T1000 (cell line): ENCODE results near the gene PRPS1.
A peak's percentile ranks its signal among the peaks of the same experiment; 100 is the strongest.
"Not testable (repeated sequence)": the region's sequence is repeated elsewhere in the genome, so short reads cannot be mapped to it uniquely, and the experiment has no call there.

Source experiments
- DNase-seq: peaks from one replicate; lab custom pipeline; 2025; ENCODE audit warnings: mixed read lengths; lab: John Stamatoyannopoulos, UW

Gene PRPS1

DNA sequence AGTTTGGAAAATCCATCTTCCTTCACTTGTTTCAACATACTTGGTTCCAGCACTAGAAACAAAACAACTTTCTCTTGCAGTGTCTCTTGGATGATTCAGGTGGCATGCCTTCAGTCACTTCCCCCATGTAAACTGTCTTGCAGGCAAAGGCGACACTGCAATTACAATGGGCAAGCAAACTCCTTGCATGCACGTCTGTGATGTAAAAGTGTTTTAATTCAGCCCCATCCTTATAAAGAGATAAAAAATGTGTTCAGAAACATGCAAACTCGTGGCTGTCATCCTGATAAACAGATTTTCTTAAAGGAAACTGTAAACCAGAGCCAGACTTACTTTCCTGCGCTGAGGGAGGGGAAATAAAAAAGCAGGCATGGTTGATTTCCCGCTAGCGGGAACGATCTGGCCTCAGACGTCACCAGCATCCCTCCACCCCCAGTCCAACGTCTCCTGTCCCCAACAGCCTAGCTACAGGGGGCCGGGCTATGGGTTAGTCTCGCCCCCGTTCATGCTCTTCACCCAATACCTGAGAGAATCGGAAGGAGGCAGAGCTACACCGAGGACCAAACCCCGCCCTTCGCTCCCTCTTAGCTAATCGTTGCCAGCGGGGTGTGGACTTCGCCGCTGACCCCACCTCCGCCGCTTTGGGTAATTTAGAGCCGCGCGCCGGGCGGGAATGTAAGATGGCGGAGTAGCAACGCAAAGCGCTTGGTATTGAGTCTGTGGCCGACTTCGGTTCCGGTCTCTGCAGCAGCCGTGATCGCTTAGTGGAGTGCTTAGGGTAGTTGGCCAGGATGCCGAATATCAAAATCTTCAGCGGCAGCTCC is at the start of gene PRPS1:
Gene PRPS1, plus strand, starts transcription at position 673 of the 824 bp plus-strand sequence. Its CDS starts 119 bp downstream, at position 792.
- DNase-seq: peak; percentile 75

GRCh38 chrX:107579956-107580355 is 48.4 kb upstream of the PRPS1 start:
- DNase-seq: no peak

DNA sequence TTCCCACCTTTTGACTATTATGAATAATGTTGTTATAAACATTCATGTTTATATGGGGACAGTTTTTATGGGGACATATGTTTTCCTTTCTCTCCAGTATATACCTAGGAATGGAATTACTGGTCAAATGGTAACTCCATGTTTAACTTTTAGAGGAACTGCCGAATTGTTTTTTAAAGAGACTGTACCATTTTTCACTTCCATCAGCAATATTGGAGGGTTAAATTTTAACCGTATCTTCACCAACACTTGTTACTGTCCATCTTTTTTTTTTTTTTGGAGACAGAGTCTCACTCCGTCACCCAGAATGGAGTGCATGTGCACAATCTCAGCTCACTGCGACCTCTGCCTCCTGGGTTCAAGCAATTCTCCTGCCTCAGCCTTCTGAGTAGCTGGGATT is 46.4 kb upstream of the PRPS1 start:
- DNase-seq: no peak

DNA sequence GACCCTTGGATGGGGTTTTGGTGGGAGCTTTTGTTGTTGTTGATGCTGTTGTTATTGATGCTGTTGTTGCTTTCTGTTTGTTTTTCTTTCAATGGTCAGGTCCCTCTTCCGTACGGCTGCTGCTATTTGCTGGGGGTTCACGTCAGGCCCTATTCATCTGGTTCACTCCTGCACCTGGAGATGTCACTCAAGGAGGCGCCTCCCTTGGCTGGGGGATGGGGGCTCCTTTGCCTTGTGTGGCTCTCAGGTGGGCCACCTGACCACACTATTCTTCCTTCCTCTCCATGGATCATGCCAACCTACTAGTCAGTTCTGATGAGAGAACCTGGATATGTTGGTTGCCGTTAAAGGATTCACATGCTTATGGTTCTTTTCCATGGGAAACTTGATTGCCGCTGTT is 39.1 kb upstream of the PRPS1 start:
- DNase-seq: no peak

DNA sequence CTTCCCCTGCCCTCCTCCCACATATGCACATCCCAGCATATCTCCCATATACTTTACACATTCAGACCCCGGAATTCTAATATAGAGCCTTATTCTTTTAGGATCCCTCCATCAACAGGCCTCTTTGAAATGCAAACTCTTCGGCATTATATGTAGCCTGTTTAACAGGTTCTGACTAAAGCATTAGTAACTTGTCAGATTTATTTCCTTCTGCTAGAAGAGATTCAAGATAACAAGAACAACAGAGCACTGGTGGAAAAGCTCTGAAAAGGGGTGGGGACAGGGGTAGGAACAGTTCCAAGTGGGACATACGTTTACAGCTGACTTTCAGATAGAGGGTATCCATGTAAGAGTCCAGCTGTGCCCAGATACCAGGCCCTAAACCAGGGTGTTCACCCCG is 31.7 kb upstream of the PRPS1 start:
- no peak for DNase-seq

DNA sequence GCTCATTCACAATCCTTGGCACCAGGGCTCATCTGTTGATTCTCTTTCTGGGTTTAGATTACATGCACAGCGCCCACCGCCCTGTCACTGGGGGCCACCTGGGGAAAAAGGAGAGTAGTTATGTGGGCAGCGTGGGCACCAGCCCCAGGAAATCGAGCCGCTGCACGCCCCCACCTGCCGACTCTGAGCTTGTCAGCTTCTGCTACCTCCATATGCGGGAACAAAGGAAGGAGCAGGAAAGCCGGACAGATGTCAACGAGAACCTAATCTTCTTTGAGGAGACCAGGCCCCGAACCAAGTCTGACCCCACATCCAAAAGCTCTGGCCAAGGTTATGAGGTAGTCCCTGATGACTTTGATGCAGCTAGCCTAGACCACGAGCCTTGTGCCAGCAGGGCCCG is 31.0 kb upstream of the PRPS1 start:
- DNase-seq: no peak

DNA sequence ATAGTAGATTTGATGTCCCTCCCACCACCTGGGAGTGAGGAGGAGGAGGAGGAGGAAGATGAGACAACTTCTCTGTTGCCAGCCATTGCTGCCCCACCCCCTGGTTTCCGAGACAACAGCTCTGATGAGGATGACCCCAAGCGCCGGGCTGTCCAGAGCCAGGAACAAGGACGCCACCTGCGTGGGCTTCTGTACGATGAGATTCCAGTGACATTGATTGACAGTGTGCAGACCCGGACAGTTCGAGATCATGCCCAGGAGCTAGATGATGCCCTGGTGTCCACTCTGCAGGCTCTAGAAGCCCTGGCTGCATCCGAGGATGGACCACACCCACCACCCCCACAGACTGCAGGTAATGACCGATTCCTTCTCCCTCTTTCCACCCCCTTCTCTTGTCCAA is 30.5 kb upstream of the PRPS1 start:
- no peak for DNase-seq

DNA sequence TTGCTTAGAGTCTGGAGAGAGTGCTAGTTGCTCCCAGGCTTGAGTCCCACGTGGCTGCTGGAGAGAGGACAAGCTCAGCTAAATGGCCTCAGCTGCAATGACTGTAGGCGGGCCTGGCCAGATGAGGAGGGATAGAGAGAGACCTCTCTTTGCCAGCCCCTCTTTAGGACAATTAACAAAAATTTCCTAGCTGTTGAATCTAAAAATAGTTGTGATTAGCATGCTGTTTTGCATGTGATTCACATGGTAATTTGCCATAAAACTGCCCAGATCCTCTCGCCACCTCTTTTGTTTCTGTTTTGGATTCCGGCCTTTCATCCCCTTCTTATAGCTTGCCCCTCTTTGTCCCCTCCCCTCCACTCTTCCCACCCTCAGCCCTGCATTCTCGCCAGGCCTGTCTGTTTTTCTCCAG is 28.9 kb upstream of the PRPS1 start:
- no peak for DNase-seq

- no peak for DNase-seq
These were observed 27.9 kb upstream of the PRPS1 start for GRCh38 chrX:107600366-107600765.

DNA sequence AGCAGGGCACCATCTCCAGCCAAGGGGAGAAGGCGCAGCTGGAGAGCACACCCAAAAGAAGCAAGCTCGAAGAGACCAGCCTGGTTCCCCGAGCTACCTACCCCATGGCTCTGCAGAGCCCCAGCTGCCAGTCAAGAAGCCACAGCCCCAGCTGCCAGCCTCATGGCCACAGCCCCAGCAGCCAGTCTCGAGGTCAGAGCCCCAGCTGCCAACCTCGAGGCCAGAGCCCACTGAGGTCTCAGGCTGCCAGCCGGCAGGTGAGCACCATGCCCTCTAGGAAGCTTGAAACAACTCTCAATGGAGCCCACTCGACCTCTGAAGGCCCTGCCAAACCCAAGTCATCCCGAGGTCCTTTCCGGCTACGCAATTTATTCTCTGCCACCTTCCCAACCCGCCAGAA is 27.0 kb upstream of the PRPS1 start:
- DNase-seq: no peak

- no peak for DNase-seq
These were observed 26.6 kb upstream of the PRPS1 start for GRCh38 chrX:107601759-107602158.

DNA sequence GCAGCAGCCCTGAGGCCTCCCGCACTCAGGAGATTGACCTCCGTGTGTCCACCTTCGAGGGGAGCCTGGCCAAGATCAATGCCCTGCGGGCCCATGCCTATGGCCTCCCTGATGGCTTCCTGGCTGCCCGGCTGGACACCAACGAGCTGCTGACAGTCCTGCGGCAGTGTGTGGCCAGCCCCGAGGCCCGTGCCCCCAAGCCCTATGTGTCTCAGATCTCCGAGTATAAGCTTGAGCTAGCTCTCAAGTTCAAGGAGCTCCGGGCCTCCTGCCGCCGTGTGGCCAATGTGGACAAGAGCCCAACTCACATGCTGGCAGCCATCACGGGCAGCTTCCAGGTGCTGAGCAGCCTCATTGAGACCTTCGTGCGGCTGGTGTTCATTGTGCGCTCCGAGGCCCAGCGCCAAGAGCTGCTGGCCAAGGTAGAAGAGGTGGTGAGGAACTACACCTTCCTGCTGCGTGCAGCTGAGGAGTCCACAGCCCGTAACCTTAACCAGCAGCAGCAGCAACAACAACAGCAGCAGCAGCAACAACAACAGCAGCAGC is 25.5 kb upstream of the PRPS1 start:
- no peak for DNase-seq

- no peak for DNase-seq
These were observed 24.7 kb upstream of the PRPS1 start for GRCh38 chrX:107603429-107604159.

- not testable (repeated sequence) for DNase-seq
These were observed 19.2 kb upstream of the PRPS1 start for GRCh38 chrX:107609061-107609460.

DNA sequence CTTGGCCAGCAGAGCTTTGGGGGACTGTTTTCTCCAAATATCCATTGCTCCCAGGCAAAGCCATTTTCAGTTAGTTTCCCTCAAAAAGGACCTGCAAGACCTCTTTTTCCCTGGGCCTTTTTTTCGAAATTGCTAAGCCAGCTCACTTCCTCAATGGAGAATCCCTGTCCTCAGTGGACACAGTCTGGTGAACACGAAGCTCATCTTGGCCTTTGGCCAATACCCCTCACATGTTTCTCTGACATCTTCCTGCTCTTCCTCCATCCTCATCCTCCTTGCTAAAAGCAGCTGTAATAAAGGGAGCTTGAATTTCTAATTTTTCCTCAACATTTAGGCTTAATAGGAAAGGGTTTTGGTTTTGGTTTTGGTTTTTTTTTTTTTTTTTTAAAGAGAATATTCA is 17.6 kb upstream of the PRPS1 start:
- DNase-seq: no peak

GRCh38 chrX:107619885-107620322 is 8.4 kb upstream of the PRPS1 start:
- no peak for DNase-seq

GRCh38 chrX:107624893-107625292 is 3.4 kb upstream of the PRPS1 start:
- DNase-seq: no peak

DNA sequence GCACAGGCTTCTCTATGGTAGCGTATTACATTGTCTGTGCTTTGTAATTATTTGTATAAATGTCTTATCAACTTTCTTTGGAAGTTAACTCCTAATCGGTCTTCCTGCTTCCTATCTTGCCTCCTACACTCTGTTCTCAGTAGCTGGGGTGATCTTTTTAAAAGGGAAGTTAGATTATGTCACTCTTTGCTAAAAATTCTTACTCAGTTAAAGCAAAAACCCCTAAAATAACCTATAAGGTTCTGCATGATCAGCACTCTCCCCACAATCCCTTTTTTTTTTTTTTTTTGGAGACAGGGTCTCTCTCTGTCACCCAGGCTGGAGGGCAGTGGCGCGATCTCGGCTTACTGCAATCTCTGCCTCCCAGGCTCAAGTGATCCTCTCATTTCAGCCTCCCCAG is 2.6 kb upstream of the PRPS1 start:
- no peak for DNase-seq

- no peak for DNase-seq
These were observed 1.8 kb upstream of the PRPS1 start for GRCh38 chrX:107626481-107626880.

DNA sequence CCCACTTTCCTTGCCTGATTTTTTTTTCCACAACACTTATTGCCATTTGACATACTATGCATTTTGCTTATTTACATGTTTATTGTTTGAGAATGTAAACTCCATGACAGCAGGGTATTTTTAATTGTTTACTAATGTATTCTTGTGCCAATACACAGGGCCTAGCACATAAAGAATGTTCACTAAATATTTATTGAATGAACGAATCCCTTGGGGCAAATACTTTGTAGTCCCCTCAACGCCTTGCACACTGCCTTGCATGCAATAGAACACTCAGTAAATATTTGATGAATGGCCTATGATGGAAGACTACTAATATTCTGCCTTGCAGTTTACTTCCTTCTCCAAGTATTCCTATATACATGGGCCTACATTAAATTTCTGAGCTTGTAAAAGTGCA is 1.4 kb upstream of the PRPS1 start:
- DNase-seq: no peak

DNA sequence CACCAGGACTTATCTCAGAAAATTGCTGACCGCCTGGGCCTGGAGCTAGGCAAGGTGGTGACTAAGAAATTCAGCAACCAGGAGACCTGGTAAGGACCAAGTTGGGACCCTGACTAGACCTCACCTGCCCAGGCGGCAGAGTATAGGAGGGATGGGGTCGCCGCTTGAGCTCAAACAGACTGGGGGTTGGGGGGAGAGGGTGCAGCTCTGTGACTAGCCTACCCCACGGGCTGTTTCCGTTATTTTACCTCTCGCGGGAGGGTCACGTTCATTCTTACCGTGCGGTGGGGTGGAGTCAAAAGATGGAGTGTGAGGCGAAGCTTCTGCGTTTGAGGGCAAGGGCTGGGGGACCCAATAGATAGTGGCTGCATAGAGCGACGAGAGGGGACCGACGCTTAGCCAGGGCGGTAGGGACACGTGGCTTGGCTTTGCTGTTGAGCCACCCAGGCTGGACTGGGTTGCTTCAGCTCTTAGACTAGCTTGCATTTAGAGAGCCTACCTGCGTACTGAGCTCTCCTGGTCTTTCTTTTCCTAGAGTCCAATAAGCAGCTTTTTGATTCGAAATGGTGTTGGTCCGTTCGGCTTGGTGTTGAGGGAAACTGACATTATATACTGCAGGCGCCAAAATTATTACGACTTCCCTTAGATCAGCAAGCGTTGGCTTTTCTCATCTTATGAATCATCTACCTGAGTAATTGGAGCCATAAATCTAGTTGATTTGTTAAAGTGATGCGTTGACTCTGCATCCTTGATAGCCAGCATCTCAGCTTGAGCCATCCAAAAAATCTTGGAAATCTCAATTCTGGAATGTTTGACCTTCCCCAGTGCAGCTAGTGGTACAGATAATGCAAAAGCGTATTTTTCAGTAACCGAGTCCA is 591 bp downstream of the PRPS1 start:
- no peak for DNase-seq

GRCh38 chrX:107629540-107629909 is 1.2 kb downstream of the PRPS1 start:
- no peak for DNase-seq
